HG03039 (cell line): ENCODE results near the gene EMP2.

Experiments
- ATAC-seq: cut with Tn5 transposase; IDR thresholded peaks from one replicate; pipeline ENCODE4 v1.9.1; 2021; ENCODE audit warnings: mild to moderate bottlenecking, moderate library complexity; ENCODE audit not compliant: unreplicated experiment

Gene EMP2

GRCh38 chr16:10494343-10495030, 85.9 kb downstream of the EMP2 start:
- no peak for ATAC-seq

GRCh38 chr16:10493276-10493675, 87.1 kb downstream of the EMP2 start:
- no peak for ATAC-seq

GRCh38 chr16:10490141-10490540, 90.3 kb downstream of the EMP2 start:
- no peak for ATAC-seq

- ATAC-seq = no peak
These were observed 94.6 kb downstream of the EMP2 start for GRCh38 chr16:10485698-10486382.

GRCh38 chr16:10485159-10485558, 95.2 kb downstream of the EMP2 start:
- no peak for ATAC-seq

GRCh38 chr16:10480151-10480550, 100.2 kb downstream of the EMP2 start:
- no peak for ATAC-seq
